OCI-LY3 (cell line): ENCODE measurements around the gene PHOX2B.

ENCODE experiments used
- CTCF ChIP-seq: fragments of 200-600, 300-600 bp; sonication (generic); IDR thresholded peaks from 2 replicates; pipeline ENCODE4 v1.5.1; 2014; ENCODE audit warnings: antibody characterized with exemption, low read length, low read depth
- EZH2phosphoT487 ChIP-seq: fragments of 200-600 bp; shearing (Covaris generic); IDR thresholded peaks from 2 replicates; pipeline ENCODE4 v1.6.1; 2018; ENCODE audit warnings: antibody characterized with exemption, mixed run types, low read depth

GRCh38 chr4:41753942-41754341 lies 5.4 kb upstream of the PHOX2B start:
- no peak for TF ChIP-seq CTCF
- TF ChIP-seq EZH2phosphoT487 = no peak
